PC-3 (cell line): ENCODE data around the gene PADI3.

ENCODE experiments used
- CTCF ChIP-seq: fragments of 300-600 bp; sonication (generic); conservative IDR thresholded peaks from 2 replicates; pipeline ENCODE4 v1.5.1; 2017; ENCODE audit warnings: antibody characterized with exemption, low read depth, mild to moderate bottlenecking, low read length
- EZH2 ChIP-seq: fragments of 300-600 bp; sonication (generic); IDR thresholded peaks from one replicate; pipeline ENCODE4 v1.6.1; 2017; ENCODE audit warnings: antibody characterized with exemption, mild to moderate bottlenecking, low read length; ENCODE audit not compliant: unreplicated experiment

GRCh38 chr1:17308593-17308992, 59.7 kb downstream of the PADI3 start:
- TF ChIP-seq CTCF (no peak), EZH2 (no peak)
